CMK (cell line): ENCODE measurements around the gene POMT2.
A peak's percentile ranks its signal among the peaks of the same experiment; 100 is the strongest.

Experiments
- DNase-seq: peaks from one replicate; pipeline ENCODE4 v3.0.0-alpha.2; 2010; ENCODE audit warnings: low read depth

Gene POMT2

DNA sequence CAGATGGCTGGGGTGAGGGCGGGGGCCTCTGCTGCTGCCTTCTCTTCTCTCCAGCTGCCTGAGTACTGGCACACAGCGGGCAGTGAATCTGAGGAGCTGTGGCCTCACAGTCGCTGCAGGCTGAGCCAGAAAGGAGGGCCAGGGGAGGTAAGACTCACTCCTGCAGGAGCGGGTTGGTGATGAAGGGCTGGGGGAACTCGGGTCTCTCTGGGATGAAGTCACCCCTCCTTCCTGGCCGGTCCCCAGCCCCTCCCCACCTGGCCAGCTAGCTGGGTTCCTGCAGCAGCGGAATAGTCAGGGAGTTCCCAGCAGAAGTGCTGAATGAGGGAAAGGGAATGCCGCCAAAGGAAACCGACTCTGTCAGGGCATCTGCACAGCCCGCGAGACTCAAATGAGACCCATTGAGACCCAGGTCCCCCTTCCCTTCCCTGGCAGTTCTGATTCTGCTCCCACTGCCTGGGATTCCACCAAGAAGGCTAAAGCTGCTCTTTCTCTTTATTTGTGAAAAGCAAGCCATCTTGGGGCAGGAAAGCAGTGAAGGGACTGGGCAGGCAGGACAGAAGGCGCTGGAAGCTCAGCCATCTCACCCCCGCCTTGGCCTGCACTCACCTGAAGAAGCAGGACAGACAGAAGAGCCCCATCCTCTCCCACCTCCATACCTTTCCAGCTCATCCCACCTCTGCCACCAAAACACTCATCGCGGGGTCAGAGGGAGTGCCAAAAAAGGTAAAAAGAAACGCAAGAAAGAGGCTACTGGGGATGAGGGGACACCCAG lies 54.9 kb downstream of the POMT2 start:
- no peak for DNase-seq

DNA sequence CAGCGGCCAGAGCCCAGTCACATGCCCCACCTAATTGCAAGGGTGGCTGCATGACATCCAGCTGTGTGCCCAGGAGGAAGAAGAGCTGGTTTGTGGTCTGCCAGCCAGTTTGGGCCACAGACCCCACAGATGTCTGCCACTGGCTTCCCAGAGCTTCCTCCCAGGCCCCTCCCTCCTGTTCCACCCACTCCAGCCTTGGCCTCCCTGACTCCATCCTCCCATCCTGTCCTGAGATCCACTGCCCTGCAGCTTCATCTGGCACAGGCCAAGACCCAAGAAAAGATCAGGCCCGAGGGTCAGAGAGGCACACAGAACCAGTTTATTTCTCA lies 55.5 kb downstream of the POMT2 start:
- DNase-seq = no peak

DNA sequence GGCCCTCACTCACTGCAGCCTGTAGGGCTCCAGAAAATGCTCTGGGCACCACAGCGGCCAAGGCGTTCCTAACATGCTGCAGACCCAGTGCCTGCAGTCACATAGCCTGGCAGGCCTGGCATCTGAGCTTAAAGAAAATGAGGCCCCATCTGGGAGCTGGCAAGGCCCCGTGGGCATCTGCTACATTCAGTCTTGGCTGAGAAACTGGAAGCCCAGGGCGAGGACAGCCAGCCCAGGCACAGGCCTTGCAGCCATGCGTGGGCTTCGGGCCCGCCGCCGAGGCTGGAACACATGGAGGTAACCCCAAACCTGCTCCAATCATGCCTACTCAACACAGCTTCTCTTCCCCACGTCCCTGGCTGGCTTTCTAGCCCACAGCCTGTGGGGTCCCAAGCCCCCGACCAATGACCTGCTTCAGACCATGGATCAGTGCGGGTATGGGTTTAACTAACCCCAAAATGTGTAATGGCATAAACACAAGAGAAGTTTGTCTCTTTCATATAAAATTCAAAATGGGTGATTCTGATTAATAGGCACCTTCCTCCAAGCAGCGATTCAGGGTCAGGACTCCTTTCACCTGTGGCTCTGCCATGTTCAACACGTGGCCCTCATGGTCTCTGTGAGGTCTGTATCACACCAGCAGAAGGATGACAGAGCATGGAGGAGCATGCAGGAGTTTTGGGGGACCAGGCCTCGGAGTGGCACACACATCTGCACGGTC lies 56.1 kb downstream of the POMT2 start:
- no peak for DNase-seq

DNA sequence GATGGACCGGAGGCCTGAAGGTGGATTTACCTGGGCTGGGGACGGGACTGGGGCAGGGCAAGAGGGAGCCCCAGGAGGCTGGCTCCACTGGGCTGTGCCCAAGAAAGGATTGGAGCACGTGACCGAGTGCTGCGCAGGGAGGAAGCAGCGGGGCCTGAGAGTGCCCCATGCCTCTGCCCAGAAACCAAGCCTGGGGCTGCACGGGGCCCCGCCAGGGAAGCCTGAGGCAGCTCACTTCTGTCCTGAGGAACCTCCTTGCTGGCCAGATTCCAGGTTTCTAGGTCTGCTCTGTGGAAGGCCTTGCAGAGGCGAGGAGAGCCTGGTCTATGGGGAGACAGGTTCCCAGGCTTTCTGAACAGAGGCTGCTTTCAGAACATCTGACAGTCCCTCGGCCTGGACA lies 60.1 kb downstream of the POMT2 start:
- DNase-seq = peak; percentile 9

DNA sequence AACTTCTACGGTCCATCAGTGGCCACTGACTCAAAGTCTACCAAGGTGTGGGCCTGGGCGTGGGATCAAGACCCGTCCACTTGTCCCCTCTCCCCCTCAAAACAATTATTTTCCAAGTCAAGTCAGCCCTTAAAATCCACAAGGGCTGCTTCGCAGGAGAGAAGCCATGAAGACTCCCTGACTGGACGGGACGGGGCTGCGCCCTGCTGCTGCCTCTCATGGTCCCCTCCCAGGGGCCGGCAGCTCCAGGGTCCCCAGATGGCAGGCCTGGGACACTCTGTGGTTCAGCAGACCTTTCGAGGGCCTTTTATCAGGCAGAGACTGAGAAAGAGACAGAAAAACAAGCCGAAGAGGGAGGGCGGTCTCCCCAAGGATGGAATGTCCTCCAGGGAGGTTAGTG lies 60.5 kb downstream of the POMT2 start:
- no peak for DNase-seq

DNA sequence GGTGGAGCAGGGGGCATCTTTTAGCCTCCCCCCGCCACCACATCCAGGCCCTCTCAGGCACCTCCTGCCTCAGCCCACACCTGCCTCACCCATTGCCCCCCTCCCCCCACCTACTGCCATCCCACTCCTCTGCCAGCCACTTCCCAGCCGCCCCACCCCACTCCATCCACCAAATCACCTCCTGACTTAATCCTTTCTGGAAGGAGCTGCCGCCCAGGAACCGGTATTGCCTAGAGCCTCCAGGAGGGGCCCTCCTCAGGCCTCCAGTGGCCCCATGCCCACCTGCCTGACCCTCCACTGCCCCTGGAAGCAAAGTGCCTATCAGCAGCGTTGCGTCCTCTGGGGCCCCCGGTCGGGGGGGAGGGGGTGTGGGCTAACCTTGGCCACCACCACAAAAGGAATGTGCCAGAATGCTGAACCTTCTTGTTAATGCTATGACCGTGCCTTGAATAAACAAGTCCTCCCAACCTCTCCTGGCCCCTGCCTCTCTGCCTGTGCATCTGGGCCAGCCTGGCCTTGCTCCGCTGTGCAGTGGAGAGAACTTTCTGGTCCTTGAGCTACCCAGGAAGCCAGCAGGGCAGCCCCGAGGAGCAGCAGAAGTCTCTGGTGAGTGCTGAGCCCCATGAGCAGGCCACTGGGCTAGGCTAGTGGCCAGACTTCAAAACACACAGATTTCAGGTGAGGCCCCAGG lies 61.5 kb downstream of the POMT2 start:
- DNase-seq = no peak

DNA sequence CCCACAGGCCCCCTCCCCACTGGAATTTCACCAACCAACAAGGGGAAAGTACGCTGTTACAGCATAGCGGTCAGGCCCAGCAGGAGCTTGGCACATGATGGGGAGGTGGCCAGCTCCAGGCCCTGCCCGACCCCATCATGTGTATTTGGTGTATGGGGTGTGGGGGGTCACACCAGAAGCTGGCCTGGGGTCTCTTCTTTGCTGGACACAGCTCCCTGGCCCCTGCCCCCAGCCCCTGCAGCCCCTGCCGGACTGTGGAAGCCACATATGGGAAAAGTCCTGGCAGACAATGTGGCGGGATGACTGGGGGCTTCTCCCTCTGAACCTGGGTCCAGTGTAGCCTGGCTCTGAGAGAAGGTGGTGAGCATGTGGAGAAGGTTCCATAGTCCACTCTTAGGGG lies 62.1 kb downstream of the POMT2 start:
- no peak for DNase-seq

DNA sequence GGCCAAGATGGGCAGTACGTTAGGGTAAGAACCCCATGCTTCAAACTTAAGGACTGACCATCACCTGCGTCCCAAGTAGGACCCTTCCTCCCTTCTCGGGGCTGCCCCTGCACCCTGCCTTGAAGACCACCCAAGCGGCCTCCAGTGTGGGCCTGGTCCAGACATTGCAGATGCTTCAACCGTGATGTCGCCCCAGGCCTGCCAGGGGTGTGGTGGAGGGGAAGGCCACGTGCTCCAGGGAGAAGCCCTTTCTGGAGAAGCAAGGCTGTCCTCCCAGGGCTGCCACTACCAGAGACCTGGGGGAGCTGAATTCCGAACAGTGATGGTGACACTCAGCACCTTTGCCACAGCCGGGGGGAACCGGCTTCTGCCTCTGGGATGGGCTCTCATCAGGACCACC lies 63.0 kb downstream of the POMT2 start:
- DNase-seq = no peak

DNA sequence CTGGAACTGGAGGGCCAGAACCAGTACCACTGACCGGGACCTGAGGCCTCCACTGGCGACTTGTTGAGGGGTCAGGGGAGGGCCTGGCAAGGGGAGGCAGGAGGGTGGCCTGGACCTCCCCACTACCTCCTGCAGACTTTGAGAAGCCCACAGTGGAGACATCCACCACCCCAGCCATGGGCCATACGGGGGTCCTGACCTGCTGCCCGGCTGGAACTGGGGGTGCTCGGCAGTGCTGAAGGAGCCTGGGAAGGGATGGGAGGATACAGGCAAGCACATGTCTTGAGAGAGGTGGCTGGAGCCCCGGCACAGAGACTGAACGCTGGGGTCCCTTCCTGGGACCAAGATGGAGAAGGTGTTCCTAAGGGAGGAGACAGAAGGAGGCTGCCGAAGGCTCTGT lies 64.0 kb downstream of the POMT2 start:
- no peak for DNase-seq

DNA sequence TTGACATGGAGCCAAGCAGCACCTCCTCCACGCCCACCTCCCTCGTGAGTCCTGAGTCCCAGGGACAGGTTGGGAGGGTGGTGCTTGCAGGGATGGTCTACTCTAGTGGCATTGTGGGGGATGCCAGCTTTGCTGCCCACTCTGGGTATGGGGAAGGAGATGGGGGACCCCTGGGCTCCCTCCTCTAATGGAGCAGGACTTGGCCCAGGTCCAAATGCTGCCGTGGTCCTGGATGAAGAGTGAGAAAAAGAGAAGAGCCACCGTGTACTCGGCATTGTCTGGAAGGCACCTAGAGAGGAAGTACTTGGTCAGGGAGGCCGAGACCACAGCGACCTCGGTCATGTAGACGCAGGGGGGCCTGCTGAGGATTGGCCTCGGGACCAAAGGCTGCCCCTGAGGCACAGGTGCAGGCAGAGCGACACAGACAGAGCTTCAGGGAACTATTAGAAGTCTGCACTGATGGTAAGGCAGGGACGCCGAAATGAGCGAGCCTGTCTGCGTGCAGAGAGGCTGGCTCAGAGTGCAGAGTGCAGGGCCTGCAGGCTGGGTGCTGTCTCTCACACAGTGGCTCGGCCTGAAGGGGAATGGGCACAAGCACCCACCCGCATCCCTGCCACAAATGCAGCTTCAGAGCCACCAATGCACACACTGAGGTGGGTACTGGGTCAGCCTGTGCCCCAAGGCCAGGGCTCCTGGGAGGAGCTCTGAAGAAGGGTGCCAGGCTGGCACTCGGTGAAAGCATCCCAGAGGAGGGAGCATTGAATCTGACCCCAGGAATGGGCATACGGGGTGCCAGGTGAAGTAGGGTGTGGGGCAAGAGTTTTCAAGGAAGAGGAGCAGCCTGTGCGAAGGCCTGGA lies 67.1 kb downstream of the POMT2 start:
- no peak for DNase-seq

DNA sequence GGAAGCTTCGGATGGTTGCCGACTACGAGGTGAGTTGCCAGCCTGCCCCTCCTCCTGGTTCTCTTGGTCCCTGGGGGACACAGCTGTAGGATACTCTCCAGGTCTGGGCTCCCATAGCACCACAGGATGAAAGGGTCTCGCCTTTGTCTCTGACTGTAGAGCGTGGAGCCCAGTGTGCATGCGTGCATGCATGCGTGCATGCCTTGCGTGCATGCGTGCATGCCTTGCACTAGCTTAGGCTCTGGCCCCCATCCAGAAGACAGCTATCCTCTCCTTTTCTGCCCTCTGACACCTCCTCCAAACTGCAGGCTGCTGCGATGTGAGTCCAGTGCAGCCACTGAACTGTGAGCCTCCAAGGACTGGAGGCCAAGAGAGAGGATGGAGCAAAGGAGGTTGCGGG lies 68.8 kb downstream of the POMT2 start:
- DNase-seq = no peak

DNA sequence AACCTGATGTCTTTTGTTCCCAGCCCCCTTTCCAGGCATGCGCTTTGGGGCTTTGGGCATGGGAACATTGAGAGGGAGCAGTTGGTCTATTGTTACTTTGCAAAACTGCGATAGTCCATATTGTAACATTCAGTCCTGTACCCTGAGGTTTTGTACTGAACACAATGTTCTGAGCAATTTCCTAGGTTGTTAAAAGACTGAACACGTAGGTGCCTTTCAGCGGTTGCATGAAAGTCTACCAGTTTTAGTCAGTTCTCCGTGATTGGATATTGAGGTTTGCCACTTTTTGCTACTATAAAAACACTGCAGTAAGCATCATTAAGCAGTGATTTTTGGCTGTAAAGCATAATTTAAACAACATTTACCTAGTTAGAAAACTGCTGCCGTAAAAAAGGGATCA lies 69.8 kb downstream of the POMT2 start:
- no peak for DNase-seq

DNA sequence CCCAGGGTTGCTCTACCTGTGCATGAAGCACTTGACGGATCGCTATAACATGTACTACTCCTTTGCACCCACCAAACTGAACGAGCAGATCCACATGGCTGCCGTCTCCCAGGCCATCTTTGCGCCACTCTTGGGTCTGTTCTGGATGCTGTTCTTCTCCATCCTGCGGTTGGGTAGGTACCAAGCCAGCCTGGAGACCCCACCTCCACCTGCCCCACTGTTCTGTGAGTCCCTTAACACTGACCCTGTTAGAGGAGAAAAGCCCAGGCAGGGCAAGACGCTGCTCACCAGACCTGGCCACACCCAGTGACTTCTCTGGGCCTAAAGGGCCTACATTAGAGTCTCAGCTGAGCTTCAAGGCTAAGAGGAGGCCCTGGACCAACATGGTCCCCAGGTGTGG lies 71.4 kb downstream of the POMT2 start:
- DNase-seq = no peak

DNA sequence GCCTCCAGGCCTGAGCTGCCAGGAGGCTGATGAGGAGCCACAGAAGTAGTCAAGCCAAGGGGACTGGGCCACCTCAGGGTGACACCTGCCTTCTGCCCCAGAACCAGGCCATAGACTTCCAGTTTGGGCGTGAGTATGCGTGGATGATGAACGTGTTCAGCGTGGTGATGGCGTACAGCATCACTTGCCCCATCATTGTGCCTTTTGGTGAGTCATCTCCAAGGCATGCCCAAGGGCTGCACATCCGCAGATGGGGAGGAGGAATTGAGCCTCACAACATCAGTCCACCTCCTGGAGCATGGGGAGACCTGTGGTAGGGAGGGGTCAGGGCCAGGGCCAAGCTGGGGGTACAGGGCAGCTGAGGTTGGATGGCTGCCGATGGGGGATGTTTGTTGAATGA lies 72.0 kb downstream of the POMT2 start:
- no peak for DNase-seq

DNA sequence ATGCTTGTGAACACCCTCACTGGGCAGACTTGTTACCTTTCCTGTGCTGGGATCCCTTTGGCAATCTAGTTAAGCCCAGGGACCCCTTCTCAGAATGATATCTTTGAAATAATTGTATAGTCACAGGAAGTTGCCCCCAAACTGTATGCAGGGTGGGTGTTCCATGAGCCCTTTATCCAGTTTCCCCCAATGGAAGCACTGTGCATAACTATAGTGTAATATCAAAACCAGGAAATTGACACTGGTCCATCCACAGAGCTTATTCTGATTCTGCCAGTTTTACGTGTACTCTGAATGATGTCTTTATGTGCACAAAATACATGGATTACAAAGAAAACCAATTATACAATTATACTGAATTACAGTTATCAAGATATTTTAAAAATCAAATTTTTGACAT lies 73.9 kb downstream of the POMT2 start:
- no peak for DNase-seq

DNA sequence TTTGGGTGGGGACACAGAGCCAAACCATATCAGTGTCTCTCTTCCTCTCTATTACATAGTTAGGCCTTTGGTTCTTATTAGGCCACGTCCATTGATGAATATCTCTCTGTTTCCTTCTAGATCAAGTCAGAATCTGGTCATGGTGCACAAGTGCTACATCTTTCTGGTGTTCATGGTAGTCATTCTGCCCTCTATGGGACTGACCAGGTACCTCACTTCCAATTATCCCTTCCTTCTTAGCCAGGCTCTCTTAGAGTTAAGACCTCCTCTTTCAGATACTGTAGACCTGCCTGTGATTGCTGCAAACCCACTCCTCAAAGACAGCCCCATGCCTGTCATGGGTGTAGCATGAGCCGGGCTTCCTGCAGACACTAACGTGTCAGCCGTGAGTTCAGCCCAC lies 74.9 kb downstream of the POMT2 start:
- no peak for DNase-seq

DNA sequence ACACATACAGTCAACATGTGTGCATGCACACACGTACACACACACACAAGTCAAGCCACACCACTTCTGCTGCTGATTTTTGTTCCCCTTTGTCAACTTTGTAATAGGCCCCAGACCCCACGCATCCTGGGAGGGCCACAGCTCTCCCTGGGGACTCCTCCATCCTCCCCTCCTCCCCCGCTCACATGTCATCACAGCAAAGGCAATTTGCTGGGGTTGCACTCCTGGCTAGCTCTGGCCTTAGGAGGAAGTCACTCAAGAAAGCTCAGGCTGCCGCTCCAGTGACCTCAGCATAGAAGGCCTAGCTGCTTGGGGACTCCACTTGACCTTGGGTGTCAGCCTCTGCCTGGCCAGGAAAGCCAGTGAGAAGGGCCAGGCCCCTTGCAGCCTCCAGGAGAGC lies 76.8 kb downstream of the POMT2 start:
- no peak for DNase-seq

DNA sequence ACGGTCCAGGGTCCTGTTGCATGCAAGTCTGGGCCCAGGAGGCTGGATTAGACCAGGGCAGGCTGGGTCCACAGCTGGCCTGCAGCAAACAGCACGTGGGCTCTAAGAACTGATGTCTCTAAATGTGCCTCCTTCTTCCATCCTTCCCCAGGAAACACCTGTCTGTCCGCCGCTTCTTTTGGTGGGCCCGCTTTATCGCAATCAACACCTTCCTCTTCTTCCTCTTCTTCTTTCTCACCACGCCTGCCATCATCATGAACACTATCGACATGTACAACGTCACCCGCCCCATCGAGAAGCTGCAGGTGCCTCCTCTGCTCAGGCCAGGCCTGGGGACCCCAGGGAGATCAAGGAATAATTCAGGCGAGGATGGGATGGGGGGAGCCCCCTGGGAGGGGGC lies 77.9 kb downstream of the POMT2 start:
- no peak for DNase-seq

DNA sequence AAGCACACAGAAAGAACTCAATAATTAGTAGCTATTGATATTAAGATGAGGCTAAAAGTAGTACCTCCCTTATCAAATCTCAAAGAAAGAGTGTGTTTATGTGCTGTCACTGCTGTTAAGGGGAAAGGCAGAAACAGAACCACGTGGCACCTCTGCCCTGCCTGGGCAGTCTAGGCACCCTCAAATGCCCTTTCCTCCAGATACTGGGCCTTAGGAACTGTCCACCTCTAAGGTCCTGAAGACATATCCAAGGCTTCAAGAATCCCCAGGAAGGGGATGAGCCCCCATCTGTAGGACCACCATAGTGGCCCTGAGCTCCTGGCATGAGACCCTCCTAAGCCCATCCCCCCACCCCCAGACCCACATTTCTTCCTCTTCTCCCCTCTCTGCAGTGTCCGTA lies 78.7 kb downstream of the POMT2 start:
- no peak for DNase-seq

DNA sequence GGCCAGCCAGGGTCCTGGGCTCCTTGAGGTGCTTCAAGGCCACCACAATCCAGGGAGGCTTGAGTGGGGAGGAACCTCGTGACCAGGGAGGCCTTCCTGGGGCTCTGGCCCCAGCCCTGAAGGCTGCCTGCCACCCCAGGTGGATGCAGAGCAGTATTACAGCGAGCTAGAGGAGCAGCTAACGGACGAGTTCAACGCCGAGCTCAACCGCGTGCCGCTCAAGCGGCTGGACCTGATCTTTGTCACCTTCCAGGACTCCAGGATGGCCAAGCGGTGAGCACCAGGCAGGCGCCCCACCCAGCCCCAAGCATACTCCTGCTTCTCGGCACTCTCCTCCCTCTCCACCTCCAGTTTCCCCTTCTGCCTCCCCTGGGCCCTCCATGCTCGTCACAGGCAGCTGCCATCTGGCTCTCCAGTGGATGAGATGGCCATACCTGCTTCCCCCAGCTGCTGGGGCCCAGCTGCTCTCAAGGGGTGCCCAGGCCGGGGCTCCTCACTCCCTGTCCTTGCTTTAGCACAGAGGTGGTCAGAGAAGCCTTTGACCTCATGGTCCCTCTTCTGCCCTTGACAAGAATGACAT lies 80.3 kb downstream of the POMT2 start:
- DNase-seq = no peak

DNA sequence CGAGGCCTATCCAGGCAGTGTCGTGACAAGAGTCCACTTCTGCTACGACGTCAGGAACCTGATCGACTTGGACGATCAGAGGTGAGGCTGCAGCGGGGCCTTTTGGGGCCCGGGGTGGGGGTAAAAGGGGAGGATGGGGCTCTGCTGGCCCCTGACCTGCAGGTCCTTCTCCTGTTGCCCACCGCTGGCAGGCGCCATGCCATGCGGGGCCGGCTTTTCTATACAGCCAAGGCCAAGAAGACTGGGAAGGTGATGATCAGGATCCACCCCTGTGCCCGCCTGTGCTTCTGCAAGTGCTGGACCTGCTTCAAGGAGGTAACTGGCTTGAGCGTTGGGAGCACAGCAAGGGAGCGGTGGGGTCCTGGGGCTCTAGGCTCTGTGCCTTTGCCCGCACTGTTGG lies 81.3 kb downstream of the POMT2 start:
- DNase-seq = no peak

DNA sequence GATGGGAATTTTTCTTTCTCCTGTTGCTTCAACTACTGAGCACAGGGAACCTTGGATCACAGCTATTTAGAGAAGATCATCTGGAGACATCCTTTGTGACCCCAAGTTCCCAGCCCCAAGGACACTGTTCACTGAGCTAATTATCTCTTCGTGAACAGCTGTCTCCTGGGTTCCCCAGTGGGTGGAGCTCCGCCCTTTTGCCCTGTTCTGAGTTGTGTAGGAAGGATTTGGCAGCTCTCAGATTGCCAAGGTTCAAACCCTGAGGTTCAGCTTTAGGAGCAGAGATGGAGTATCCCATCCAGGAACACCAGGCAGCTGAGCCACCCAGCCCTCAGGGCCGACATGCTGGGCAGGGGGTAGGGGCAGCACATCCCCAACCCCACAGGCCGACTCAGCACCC lies 81.7 kb downstream of the POMT2 start:
- DNase-seq = no peak
